ENCODE measurements around the gene ZNF148.
"Not testable (repeated sequence)": the region's sequence is repeated elsewhere in the genome, so short reads cannot be mapped to it uniquely, and the experiment has no call there.

Gene ZNF148, protein sequence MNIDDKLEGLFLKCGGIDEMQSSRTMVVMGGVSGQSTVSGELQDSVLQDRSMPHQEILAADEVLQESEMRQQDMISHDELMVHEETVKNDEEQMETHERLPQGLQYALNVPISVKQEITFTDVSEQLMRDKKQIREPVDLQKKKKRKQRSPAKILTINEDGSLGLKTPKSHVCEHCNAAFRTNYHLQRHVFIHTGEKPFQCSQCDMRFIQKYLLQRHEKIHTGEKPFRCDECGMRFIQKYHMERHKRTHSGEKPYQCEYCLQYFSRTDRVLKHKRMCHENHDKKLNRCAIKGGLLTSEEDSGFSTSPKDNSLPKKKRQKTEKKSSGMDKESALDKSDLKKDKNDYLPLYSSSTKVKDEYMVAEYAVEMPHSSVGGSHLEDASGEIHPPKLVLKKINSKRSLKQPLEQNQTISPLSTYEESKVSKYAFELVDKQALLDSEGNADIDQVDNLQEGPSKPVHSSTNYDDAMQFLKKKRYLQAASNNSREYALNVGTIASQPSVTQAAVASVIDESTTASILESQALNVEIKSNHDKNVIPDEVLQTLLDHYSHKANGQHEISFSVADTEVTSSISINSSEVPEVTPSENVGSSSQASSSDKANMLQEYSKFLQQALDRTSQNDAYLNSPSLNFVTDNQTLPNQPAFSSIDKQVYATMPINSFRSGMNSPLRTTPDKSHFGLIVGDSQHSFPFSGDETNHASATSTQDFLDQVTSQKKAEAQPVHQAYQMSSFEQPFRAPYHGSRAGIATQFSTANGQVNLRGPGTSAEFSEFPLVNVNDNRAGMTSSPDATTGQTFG
- 92.9 reads per million, percentile 81 among the genes with 10 or more reads in this experiment for total RNA-seq

DNA sequence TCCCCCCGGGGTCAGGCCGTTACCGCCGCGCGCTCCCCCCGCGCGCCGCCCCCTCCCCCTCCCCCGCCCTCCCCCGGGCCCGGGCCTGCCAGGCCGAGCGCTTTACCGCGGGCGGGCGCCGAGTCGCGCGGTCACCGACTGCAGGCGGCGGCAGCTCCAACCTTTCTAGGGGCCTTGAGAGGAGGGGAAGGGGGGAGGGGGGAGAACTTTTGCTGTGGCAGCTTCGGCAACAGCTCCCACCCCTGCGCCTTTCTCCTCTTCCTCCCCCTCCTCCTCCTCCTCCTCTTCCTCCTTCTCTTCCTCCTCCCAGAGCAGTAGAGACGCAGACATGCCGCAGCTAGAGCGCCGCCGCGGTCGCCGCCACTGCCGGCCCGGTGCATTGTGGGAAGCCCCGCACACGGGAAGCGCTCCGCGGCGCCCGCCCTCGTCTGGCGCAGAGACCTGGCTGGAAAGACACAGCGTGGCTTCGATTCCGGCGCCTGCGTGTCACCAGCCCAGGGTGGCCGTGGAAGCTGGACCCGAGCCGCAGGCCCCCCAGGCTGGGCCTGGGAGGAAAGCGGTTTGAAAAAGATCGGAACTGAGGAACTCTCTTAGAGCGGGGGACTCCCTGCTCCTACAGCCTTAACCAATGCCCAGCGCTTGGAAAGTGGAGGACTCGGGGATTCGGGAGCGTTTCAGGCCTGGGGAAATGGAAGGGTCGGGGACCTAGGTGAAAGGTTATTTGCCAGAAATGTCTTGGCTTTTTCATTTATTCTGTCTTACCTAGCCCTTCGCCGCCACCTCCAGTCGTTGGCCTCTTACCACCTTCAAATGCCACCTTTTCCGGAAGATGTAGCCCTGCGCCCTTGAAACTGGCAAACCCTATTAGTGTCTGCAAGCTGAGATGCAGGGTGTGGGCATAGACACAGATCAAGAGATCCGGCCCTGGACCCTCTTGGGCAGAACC is at the start of gene ZNF148:
ZNF148 (minus strand) TSS at position 330 of the 946 bp plus-strand sequence. CDS start 61,685 bp downstream, outside the sequence.
- peak; percentile 89 for DNase-seq

DNA sequence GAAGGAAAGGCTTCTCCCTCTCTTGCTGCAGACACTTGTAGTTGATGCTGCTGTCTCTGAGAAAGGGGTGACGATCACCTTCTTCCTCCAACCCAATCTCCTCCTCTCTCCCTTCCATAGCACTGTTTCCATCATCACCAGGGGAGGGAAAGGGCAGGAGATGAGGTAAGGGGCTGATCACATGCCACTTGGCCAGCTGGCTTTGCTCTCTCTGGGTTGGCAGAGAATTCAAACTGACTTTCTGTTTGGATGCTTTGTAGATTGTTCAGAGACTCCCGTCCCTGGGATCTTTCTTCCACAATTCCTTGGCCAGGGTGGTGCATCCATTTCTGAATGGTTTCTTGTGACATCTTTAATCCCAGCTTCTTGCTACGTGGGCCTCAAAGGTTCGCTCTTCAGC is 43.2 kb upstream of the ZNF148 start:
- DNase-seq, result no peak

DNA sequence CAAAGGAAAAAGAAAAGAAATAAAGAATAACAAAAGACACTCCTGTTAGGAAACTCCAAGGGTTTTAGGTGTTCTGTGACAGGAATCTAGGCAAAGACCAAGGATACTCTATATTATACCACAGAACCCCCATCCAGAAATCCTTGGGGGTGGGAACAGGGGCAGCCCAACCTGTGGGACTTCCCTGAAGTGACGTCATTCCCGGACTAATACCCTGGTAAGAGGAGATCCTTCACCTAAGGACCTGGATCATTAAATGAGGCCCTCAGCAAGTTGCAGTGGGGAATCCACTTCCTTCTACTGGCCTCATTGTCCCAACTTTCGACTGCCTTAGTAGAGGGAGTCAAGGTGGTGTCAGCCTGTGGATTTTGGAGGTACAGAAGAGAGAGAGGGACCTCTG is 41.1 kb upstream of the ZNF148 start:
- DNase-seq, result no peak

DNA sequence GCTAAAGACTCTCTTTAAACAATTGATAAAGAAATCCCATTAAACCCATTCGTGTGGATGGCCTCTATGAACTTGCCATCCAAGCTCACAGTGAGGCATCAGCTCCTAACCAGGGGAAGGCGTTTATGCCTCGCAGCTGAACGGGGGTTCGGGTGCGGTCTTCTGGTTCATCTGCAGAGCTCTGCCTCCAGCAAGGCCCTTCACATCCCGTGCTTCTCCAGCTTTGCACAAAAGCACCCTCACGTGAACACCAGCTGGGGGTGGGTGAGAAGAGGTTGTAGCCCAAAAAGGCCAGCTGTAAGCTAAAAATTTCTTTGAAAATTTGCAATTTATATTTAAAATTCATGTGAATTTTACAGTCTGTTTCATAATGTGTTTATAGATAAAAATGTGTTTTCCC is 39.5 kb upstream of the ZNF148 start:
- no peak for DNase-seq

GRCh38 chr3:125410922-125411321 is 35.8 kb upstream of the ZNF148 start:
- DNase-seq, result no peak

DNA sequence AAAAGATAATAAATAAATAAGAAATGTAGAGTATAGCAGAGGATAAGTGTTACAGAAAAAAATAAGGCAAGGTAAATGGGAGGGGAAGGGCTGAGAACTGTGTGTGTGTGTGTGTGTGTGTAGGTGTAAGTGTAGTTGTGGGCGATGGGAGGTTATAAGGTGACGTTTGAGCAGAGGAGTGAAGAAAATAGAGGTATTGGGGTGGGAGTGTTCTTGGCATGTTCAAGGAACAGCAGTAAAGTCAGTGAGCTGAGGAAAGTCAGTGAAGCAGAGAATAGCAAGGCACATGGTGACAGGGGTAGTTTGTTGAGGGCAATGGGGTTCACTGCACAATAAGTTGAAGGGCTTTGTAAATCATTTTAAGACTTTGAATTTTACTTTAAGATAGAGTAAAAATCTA is 30.9 kb upstream of the ZNF148 start:
- DNase-seq, result no peak

DNA sequence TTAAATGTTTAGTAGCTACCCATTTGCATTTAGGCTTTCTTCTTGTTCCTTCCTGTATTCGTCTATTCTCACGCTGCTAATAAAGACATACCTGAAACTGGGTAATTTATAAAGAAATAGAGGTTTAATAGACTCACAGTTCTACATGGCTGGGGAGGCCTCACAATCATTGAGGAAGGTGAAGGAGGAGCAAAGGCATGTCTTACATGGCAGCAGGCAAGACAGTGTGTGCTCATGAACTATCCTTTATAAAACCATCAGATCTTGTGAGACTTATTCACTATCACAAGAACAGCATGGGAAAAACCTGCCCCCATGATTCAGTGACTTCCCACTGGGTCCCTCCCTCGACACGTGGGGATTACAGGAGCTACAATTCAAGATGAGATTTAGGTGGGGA is 30.4 kb upstream of the ZNF148 start:
- not testable (repeated sequence) for DNase-seq

- no peak for DNase-seq
Measured at GRCh38 chr3:125403789-125404188, 28.7 kb upstream of the ZNF148 start.

DNA sequence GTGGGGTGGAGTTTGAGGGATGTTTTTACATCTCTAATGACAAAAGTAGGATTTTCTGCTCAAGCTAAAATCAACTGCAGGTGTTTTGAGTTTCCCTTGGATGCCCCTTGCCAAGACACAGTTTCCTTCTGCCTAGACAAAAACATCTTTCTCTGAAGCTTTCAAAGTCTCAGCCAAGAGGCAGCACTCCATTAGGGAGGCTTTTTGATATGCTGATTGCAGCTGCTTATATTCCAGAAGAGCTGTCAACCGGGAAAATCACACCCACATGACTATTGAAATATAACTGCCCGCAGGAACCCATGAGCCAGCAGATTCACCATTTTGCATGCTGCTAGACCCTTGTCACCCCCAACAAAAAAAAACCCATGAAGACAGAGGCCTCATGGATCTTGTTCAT is 27.5 kb upstream of the ZNF148 start:
- DNase-seq, result no peak

DNA sequence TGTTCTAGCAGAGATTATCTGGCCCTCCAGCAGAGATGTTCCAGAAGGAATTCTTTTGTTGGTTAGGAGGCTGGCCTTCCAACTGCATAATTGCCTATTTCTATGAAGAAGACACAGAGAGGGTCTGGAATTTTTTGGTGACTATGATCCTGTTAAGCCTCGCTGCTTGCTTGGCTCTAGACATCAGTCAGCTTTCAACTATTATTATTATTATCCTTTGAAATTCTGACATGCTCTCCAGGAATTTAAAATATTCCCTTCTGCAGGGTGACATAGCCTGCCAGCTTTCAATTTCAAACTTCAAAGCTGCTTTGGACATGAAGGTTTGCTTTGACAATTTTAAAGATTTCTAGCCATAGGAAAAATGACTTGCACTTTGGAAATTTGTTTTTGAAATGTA is 26.3 kb upstream of the ZNF148 start:
- no peak for DNase-seq

DNA sequence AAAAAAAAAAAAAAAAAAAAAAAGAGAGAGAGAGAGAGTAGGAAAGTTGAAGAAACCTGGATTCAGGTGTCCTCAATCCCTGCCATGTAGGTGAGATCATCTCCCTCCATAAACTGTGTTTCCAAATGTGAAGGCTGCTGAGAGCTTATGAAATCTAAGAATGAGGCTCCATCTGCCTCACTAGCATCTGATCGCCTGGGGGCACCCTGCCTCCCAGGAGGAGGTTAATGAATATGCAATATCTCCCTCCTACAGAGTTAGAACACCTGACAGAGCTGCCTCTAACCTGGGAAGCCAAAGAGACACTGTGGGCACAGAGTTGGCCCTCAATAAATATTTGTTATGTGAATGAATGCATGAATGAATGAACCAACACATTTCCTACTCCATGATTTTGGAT is 23.8 kb upstream of the ZNF148 start:
- DNase-seq, result no peak

- no peak for DNase-seq
Measured at GRCh38 chr3:125395091-125395490, 20.0 kb upstream of the ZNF148 start.

GRCh38 chr3:125394406-125394805 is 19.3 kb upstream of the ZNF148 start:
- no peak for DNase-seq

DNA sequence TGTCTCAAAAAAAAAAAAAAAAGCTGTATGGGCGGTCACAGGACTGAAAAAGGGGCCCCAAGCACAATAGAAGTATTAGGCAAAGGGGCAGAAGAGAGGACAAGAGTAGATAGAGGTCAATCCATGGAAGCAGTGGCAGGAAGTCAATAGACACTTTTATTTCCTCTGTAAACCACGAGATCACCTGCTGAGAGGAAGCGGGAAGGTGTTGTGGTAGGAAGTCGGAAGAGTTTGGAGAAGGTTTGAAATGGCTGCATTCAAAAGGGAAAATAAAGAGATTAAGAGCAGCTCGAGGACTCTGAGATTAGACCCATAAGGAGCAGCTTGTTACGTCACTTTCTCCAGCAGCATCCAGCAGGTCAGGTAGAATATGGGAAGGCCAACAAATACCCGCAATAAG is 14.2 kb upstream of the ZNF148 start:
- DNase-seq, result no peak

DNA sequence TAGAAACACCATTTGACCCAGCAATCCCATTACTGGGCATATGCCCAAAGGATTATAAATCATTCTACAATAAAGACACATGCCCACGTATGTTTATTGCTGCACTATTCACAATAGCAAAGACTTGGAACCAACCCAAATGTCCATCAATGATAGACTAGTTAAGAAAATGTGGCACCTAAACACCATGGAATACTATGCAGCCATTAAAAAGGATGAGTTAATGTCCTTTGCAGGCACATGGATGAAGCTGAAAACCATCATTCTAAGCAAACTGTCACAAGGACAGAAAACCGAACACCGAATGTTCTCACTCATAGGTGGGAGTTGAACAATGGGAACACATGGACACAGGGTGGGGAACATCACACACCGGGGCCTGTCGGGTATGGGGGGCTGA is 13.2 kb upstream of the ZNF148 start:
- DNase-seq, result not testable (repeated sequence)

DNA sequence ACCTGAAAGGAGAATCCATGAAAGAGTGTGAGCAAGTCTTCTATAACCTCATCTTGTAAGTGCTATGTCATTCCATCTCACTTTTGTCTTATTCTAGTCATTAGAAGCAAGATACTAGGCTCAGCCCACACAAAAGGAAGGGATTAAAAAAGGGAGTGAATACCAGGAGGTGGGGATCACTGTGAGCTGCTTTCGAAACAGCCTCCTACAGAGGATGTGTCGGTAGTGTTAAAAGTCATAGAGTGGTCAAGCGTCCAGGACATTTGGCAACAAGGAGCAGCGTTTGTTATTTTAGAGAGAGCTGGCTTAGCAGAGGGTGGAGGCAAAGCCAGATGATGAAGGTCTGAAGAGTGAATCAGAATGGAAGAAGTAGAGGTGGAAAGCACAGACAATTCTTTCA is 11.7 kb upstream of the ZNF148 start:
- no peak for DNase-seq

DNA sequence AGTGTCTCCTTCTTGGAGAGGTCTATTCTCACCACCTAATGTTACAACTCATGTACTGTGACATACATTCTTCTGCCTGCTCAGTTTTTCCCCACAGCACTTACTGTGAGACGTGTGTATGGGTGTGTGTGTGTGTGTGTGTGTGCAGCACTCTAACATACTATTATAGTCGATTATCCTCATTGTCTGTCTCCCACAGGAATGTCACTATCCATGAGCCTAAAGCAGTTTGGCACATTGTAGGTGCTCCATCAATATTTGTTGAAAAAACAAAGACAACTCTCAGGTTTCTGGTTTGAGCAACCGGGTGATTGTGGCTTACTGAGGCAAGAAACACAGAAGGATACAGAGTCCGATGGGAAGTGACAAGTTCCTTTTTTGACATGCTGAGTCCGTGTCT is 8.6 kb upstream of the ZNF148 start:
- no peak for DNase-seq

DNA sequence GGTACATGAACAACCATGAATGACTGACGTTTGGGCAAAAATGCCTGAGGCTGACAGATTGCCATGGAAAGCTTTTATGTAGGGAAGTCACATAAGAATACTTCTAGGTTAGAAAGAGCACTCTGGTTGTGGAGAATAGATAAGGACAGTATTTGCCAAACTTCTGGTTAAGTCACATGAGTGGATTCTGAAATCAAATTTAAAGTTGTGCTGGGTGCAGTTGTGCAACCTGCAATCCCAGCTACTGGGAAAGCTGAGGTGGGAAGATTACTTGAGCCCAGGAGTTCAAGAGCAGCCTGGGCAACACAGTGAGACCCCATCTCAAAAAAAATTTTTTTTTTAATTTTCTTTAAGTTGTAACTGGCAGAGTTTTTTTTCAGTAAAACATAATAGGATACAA is 7.2 kb upstream of the ZNF148 start:
- DNase-seq, result no peak

- no peak for DNase-seq
Measured at GRCh38 chr3:125381743-125382142, 6.6 kb upstream of the ZNF148 start.

- DNase-seq, result no peak
Measured at GRCh38 chr3:125381314-125381713, 6.2 kb upstream of the ZNF148 start.

DNA sequence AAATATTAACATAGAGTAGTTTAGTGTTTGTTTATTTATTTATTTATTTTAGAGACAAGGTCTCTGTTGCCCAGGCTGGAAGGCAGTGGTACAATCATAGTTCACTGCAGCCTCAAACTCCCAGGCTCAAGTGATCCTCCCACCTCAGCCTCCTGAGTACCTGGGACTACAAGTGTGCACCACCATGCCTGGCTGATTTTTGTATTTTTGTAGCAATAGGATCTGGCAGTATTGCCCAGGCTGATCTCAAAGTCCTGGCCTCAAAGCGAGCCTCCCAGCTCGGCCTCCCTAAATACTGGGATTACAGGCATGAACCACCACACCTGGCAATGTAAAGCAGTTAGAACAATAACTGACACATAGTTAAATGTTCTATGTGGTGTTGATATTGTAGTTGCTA is 4.4 kb upstream of the ZNF148 start:
- DNase-seq, result no peak

DNA sequence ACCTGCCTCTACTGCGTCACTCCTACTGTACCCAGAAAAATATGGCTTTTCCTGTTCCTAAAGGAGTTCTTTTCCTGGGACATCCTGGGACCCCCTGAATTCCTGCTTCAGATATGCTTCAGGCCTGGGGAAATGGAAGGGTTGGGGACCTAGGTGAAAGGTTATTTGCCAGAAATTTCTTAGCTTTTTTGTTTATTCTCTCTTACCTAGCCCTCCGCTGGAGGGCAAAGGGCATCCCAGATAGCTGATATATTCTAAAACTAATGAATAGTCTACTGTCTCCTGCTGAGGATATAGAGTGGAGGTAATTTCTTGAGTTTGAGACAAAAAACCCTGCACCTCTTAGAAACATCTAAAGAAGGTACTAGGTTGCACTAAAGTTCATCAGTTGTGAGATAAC is 3.6 kb upstream of the ZNF148 start:
- DNase-seq, result no peak
